ENCODE measurements around the gene OR6J1. TPM values are rescaled to one million over a fixed set of nuclear protein-coding genes. Genes with fewer than 3 reads are reported as not detected.

OR6J1 gene
- polyA plus RNA-seq, 1 experiment = not detected

GRCh38 chr14:22613736-22614239, 30.4 kb downstream of the OR6J1 start:
- TF ChIP-seq CTCF (IDR thresholded peaks at IDR 0.05; ENCODE audit: low read depth, low read length) = no peak
- POLR2A ChIA-PET = no interaction called here

GRCh38 chr14:22613106-22613695, 31.0 kb downstream of the OR6J1 start:
- CTCF ChIA-PET = interaction anchor here (0.6 to 1.2 kb wide), 6 partner anchors 15 to 260 kb away, joined by 3 to 6 read pairs (median 3); partner anchors contain the start of gene ABHD4
- Histone ChIP-seq H3K27ac (ENCODE audit: low read depth, low read length) (peak overlapping the region; percentile 82), H3K4me3 (ENCODE audit: low read depth, low read length) (no peak overlapping the region), H3K27me3 (ENCODE audit: control insufficient read depth, insufficient read depth, low read length) (no peaks in the 10 kb centered on the region), H3K9me3 (ENCODE audit: control insufficient read depth, insufficient read depth, low read length) (no peaks in the 10 kb centered on the region)
- DNase-seq (ENCODE audit: low read depth, low spot score) = no peak
- TF ChIP-seq CTCF (IDR thresholded peaks at IDR 0.05; ENCODE audit: low read depth, low read length) = peak; percentile 38
- POLR2A ChIA-PET = no interaction called here

More at GRCh38 chr14:22613736-22614239, 30.4 kb downstream of the OR6J1 start:
- Histone ChIP-seq H3K4me3 (ENCODE audit: low read depth, low read length) (no peak overlapping the region), H3K27me3 (ENCODE audit: control insufficient read depth, insufficient read depth, low read length) (no peaks in the 10 kb centered on the region), H3K9me3 (ENCODE audit: control insufficient read depth, insufficient read depth, low read length) (no peaks in the 10 kb centered on the region), H3K27ac (ENCODE audit: low read depth, low read length) (peak overlapping the region; percentile 82)
- no peak for DNase-seq (ENCODE audit: low read depth, low spot score)
- CTCF ChIA-PET = interaction anchor here (1.0 to 1.2 kb wide), 3 partner anchors 15 to 259 kb away, joined by 3 to 5 read pairs (median 3); partner anchors contain the start of gene ABHD4

- Histone ChIP-seq H3K27me3 (ENCODE audit: control insufficient read depth, insufficient read depth, low read length) (no peaks in the 10 kb centered on the region), H3K27ac (ENCODE audit: low read depth, low read length) (no peak overlapping the region), H3K4me3 (ENCODE audit: low read depth, low read length) (no peak overlapping the region), H3K9me3 (ENCODE audit: control insufficient read depth, insufficient read depth, low read length) (no peaks in the 10 kb centered on the region)
- TF ChIP-seq CTCF (IDR thresholded peaks at IDR 0.05; ENCODE audit: low read depth, low read length) = no peak
- POLR2A ChIA-PET = no interaction called here
- DNase-seq (ENCODE audit: low read depth, low spot score) = no peak
- CTCF ChIA-PET = interaction anchor here (0.6 kb wide), 1 partner anchor 102 kb away, joined by 3 read pairs; no protein-coding TSS in a partner anchor
Measured at GRCh38 chr14:22610931-22611330, 33.2 kb downstream of the OR6J1 start.

- H3K27me3 ChIP-seq (ENCODE audit: control insufficient read depth, insufficient read depth, low read length) = no peaks in the 10 kb centered on the region
- no peak for TF ChIP-seq CTCF (IDR thresholded peaks at IDR 0.05; ENCODE audit: low read depth, low read length)
- H3K9me3 ChIP-seq (ENCODE audit: control insufficient read depth, insufficient read depth, low read length) = no peaks in the 10 kb centered on the region; the same call in 1 of the 2 replicates
- no peak overlapping the region for H3K4me3 ChIP-seq (ENCODE audit: low read depth, low read length)
- POLR2A ChIA-PET = no interaction called here
- no peak overlapping the region for H3K27ac ChIP-seq (ENCODE audit: low read depth, low read length)
- no peak for DNase-seq (ENCODE audit: low read depth, low spot score)
- CTCF ChIA-PET = interaction anchor here (0.5 to 1.0 kb wide), 4 partner anchors 12 to 50 kb away, joined by 3 read pairs; no protein-coding TSS in a partner anchor
Measured at GRCh38 chr14:22607291-22607690, 36.9 kb downstream of the OR6J1 start.

DNA sequence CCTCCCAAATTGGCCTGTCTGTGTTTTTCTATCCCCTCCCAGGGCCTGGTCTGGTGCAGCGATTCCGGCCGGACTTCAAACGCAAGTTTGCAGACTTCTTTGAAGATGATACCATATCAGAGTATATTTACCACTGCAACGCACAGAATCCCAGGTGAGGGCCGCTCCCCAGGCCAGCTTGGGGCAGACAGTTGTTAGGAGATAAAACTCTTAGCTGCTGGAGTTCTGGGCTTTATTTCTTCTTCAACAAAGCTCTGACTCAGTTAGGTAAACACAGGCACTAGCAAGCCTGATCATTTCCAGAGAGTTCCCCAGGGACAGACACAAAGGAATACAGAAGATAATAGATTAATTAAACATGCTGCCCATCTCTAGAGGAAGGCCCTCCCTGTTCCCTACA, 37.8 kb downstream of the OR6J1 start:
- no peaks in the 10 kb centered on the region; the same call in 1 of the 2 replicates for H3K9me3 ChIP-seq (ENCODE audit: control insufficient read depth, insufficient read depth, low read length)
- DNase-seq (ENCODE audit: low read depth, low spot score) = no peak
- H3K4me3 ChIP-seq (ENCODE audit: low read depth, low read length) = no peak overlapping the region
- no peak overlapping the region for H3K27ac ChIP-seq (ENCODE audit: low read depth, low read length)
- H3K27me3 ChIP-seq (ENCODE audit: control insufficient read depth, insufficient read depth, low read length) = no peaks in the 10 kb centered on the region
- no peak for TF ChIP-seq CTCF (IDR thresholded peaks at IDR 0.05; ENCODE audit: low read depth, low read length)
- ChIA-PET CTCF (interaction anchor here (1.0 kb wide), 1 partner anchor 36 kb away, joined by 3 read pairs; no protein-coding TSS in a partner anchor), POLR2A (no interaction called here)
